ENCODE data around the gene SHANK3.

SHANK3 gene

DNA sequence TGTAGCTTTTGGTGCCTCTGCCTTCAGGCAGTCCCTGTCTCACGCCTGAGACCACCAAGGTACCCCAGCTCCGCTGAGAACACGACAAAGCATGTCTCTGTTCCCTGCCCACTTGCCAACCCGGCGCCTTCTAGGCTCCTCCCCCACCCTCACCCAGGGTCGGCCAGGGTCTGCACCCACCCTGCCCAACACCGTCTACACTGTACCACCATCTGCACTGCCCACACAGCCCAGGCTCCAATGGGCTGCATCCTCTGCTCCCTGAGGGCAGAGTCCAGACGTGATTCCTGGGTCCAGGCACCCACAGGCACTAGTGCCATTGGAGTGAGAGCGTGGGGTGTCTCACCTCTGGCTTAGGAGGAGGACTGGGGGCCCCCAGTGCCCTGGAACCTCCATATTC is 42.6 kb downstream of the SHANK3 start:
- no peak overlapping the region for H3K4me3 ChIP-seq (ENCODE audit: low read depth, low read length)
- TF ChIP-seq, protein P1, sequence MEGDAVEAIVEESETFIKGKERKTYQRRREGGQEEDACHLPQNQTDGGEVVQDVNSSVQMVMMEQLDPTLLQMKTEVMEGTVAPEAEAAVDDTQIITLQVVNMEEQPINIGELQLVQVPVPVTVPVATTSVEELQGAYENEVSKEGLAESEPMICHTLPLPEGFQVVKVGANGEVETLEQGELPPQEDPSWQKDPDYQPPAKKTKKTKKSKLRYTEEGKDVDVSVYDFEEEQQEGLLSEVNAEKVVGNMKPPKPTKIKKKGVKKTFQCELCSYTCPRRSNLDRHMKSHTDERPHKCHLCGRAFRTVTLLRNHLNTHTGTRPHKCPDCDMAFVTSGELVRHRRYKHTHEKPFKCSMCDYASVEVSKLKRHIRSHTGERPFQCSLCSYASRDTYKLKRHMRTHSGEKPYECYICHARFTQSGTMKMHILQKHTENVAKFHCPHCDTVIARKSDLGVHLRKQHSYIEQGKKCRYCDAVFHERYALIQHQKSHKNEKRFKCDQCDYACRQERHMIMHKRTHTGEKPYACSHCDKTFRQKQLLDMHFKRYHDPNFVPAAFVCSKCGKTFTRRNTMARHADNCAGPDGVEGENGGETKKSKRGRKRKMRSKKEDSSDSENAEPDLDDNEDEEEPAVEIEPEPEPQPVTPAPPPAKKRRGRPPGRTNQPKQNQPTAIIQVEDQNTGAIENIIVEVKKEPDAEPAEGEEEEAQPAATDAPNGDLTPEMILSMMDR (IDR thresholded peaks at IDR 0.05; ENCODE audit: borderline replicate concordance, insufficient read depth, low read depth, low read length): no peak

DNA sequence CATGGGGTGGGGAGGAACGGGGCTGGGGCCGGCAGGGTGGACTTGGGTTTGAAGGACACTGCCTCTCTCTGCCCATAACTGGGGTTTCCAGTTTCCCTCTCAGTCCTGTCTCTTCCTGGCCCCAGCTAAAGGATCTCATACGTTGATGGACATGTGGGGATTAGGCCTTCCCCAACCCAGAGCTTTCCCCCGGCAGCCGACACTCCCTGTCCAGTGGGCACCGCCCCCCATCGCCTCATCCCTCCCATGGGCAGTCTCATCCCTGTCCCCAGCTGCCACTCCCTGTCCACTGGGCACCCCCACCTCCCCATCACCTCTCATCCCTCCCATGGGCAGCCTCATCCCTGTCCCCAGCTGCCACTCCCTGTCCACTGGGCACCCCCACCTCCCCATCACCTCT is 43.2 kb downstream of the SHANK3 start:
- H3K4me3 ChIP-seq (ENCODE audit: low read depth, low read length): no peak overlapping the region
- TF ChIP-seq, protein P1 (IDR thresholded peaks at IDR 0.05; ENCODE audit: borderline replicate concordance, insufficient read depth, low read depth, low read length): no peak

DNA sequence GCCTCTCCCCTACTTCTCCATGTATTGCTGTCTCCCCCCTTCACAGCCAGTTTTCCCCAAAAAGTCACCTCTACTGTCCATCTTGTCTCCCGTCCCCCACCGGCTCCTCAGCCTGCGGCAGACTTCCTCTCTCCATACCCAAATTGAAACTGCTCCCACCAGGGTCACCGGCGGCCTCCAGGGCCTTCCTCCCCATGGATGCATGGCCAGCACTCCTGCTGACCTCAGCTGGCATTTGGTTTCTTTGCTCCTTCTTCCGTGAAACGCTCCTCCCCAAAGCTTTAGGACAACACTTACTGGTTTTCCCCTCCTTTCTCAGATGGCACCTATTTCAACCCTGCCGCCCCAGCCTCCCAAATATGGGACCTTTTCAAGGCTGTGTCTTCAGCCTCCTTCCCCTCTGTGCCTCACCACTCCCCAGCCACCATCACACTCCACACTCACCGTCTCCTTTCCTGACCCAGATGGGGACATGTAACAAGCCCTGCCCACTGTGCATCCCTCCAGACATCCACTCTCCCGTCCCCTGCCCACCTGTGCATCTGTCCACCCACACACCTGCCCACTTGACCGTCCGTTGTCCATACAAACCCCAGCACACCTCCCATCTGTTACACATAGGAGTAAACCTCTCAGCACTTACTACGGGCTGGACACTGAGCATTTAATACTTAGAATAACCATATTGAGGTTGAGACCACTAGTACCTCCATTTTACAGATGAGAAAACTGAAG is 43.8 kb downstream of the SHANK3 start:
- H3K4me3 ChIP-seq (ENCODE audit: low read depth, low read length): no peak overlapping the region
- TF ChIP-seq, protein P1 (IDR thresholded peaks at IDR 0.05; ENCODE audit: borderline replicate concordance, insufficient read depth, low read depth, low read length): no peak

DNA sequence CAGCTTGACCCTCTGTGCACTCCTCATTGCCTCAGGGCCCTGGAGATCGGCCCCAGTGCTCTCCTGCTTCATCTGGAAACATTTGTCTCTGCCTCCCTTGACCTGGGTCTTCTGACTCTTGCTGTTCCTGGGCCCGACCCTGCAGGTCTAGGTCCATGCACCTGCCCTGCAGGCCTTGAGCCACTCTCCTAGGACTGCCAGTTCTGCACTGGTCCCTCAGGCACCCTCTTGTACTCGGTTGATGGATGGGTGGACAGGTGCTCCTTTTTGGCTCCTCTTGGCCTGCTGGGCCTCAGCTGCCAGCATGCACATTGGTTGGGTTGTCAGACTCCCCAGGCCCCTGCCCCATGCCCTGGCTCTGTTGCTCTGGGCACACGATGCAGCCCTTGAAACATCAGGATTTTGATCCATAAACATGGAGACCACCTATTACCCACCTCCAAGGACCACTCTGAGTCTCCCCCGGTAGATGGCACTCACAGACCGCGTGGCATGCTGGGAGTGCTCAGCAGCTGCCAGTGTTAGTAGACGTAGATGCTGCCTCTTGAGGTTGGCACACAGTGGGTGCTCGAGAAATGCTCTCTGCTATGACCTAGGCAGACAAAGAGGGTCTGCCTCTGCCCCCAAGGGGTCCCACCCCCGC is 45.2 kb downstream of the SHANK3 start:
- TF ChIP-seq, protein P1 (IDR thresholded peaks at IDR 0.05; ENCODE audit: borderline replicate concordance, insufficient read depth, low read depth, low read length): no peak
- no peak overlapping the region for H3K4me3 ChIP-seq (ENCODE audit: low read depth, low read length)

DNA sequence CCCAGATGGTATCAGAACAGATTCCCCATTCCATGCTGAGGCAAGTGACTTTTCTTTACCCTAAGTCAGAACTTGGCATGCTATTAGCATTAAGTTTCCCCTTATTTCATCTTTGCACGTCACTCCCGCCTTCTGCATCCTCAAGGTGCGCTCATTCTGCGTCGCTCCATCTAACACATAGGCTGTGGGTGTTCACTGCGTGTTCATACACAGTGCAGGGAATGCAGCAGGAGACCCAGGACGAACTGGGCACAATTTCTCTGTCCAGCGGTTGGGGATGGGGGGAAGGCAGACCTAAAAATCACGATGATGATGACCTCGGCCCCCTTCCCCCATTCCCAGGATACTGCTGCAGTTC is 45.7 kb downstream of the SHANK3 start:
- H3K4me3 ChIP-seq (ENCODE audit: low read depth, low read length): no peak overlapping the region
- TF ChIP-seq, protein P1 (IDR thresholded peaks at IDR 0.05; ENCODE audit: borderline replicate concordance, insufficient read depth, low read depth, low read length): no peak

DNA sequence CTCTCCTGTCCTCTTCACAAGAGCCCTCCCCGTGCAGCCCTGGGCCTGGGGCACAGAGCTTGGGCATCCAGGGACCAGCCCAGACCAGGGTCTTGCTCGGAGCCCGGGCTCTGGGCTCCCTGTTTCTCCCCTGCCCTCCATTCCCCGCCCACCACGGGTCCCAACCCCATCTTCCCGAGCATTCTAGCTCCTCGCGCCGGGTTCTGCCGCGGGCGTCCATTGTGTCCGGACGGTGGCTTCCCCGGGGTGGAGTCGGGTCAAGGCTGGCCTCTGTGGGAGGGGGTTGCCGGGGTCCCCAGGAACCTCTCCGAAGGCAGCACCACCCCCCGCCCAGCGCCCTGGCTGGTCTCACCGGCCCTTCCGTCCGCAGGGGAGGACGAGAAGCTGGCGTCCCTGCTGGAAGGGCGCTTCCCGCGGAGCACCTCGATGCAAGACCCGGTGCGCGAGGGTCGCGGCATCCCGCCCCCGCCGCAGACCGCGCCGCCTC is 47.2 kb downstream of the SHANK3 start:
- H3K4me3 ChIP-seq (ENCODE audit: low read depth, low read length): no peak overlapping the region
- TF ChIP-seq, protein P1 (IDR thresholded peaks at IDR 0.05; ENCODE audit: borderline replicate concordance, insufficient read depth, low read depth, low read length): no peak
